ENCODE results near the gene HOOK2. TPM values are rescaled to one million over a fixed set of nuclear protein-coding genes. Genes with fewer than 3 reads are reported as not detected.
"Not testable (repeated sequence)": the region's sequence is repeated elsewhere in the genome, so short reads cannot be mapped to it uniquely, and the experiment has no call there.

The HOOK2 gene
- total RNA-seq, 4 donors from 2014 or later: 26.9 to 71.3 (median 56.3) TPM

GRCh38 chr19:12731337-12731736 is 44.0 kb downstream of the HOOK2 start:
- TF ChIP-seq CTCF (IDR thresholded peaks at IDR 0.05): no peak
- no peak for DNase-seq (ENCODE audit: low spot score)
- ATAC-seq (ENCODE audit: low FRiP score): no peak

GRCh38 chr19:12730064-12730463 is 45.3 kb downstream of the HOOK2 start:
- ATAC-seq (ENCODE audit: low FRiP score): no peak
- no peak for DNase-seq (ENCODE audit: low spot score)
- no peak for TF ChIP-seq CTCF (IDR thresholded peaks at IDR 0.05)

- no peak for DNase-seq (ENCODE audit: low spot score)
- ATAC-seq (ENCODE audit: low FRiP score): no peak
- TF ChIP-seq CTCF (IDR thresholded peaks at IDR 0.05): no peak
Measured at GRCh38 chr19:12727745-12728433, 47.5 kb downstream of the HOOK2 start.

GRCh38 chr19:12726988-12727316 is 48.4 kb downstream of the HOOK2 start:
- no peak for TF ChIP-seq CTCF (IDR thresholded peaks at IDR 0.05)
- no peak for DNase-seq (ENCODE audit: low spot score)
- ATAC-seq (ENCODE audit: low FRiP score): no peak

GRCh38 chr19:12725612-12726011 is 49.7 kb downstream of the HOOK2 start:
- ATAC-seq (ENCODE audit: low FRiP score); DNase-seq (ENCODE audit: low spot score): not testable (repeated sequence)

GRCh38 chr19:12723641-12724426 is 51.5 kb downstream of the HOOK2 start, which contains the start of gene TNPO2:
TSS of gene TNPO2 (minus strand) at chr19:12723932. CDS start at chr19:12720977, 2,955 bp downstream.
- DNase-seq (ENCODE audit: low spot score) (no peak), ATAC-seq (ENCODE audit: low FRiP score) (peak; percentile 19)
- no peak for TF ChIP-seq CTCF (IDR thresholded peaks at IDR 0.05)

- no peak for DNase-seq (ENCODE audit: low spot score)
- no peak for TF ChIP-seq CTCF (IDR thresholded peaks at IDR 0.05)
- ATAC-seq (ENCODE audit: low FRiP score): no peak
Measured at GRCh38 chr19:12723381-12723640, 52.0 kb downstream of the HOOK2 start.
